Measurements from ENCODE around the gene GPX4.
A peak's percentile ranks its signal among the peaks of the same experiment; 100 is the strongest.

GRCh38 chr19:1062387-1063029 lies 41.3 kb upstream of the GPX4 start:
- no peak for TF ChIP-seq CTCF (conservative IDR thresholded peaks at IDR 0.05; ENCODE audit: low read depth in 2 of 2)
- TF ChIP-seq CREB1 (CRISPR knock-in tag; IDR thresholded peaks at IDR 0.05; ENCODE audit: low read depth): peak; percentile 51; the same call in 1 of the 2 replicates
- TF ChIP-seq REST (IDR thresholded peaks at IDR 0.05; ENCODE audit: unreplicated experiment): no peak
- TF ChIP-seq STAT1 (IDR thresholded peaks at IDR 0.05; ENCODE audit: unreplicated experiment): no peak
- no peak for TF ChIP-seq EZH2 (IDR thresholded peaks at IDR 0.05; ENCODE audit: low read depth, unreplicated experiment)
